ENCODE data around the gene TMEM59L. TPM values are rescaled to one million over a fixed set of nuclear protein-coding genes. Genes with fewer than 3 reads are reported as not detected.

TMEM59L gene
- total RNA-seq, 2 experiments from 2014 or later: not detected

- ChIA-PET POLR2A (no interaction called here), CTCF (no interaction called here)
These were observed 37.3 kb downstream of the TMEM59L start for GRCh38 chr19:18650021-18650390.

DNA sequence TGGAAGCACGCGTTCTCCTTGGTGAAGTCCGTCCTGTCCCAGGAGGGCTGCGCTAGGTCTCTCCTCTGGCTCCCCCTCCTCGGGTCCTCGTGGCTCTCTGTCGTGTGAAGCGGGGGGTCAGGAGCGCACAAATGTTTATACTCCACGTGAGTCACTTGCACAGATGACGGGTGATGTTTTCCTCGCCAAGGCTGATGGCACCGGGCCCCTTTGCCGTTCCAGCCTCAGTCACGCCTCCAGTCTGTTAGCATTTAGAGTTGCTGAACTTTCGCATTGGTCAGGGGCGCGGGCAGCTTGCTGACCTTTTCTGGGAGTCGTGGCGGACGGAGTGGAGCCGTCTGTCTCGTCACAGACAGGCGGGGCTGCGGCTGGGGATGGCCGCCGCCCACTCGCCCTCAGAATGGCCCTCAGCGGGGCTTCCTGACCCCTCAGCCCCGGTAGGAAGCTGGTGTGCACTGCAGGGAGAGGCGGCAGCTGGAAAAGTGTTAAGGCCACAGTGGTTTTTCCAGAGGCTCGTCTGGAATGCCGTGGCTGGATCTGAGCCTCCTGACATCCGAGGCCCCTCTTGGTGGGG lies 37.9 kb downstream of the TMEM59L start:
- ChIA-PET POLR2A (no interaction called here), CTCF (no interaction called here)

- ChIA-PET POLR2A (no interaction called here), CTCF (no interaction called here)
These were observed 38.6 kb downstream of the TMEM59L start for GRCh38 chr19:18651300-18651699.

DNA sequence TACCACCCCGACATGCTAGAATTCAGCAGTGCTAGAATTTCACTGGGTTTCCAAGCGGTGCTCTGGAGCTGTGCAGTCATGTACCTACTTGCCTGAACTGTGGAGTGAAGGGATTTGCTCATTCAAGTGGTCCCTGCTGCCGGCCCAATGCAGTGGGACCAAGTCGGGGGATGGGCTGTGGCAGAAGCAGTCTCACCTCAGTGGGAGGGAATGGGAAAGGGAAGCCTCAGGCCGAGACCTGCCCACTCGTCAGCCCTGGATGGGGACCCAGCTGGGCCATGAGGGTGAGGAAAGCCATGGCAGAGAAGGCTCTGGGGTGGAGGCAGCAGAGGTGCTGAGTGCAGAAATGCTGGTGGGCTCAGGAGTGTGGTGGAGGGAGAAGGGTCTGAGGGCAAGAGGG lies 39.1 kb downstream of the TMEM59L start:
- CTCF ChIA-PET: interaction anchor here (1.0 kb wide), 1 partner anchor 10 kb away, joined by 5 read pairs; no protein-coding TSS in a partner anchor
- POLR2A ChIA-PET: no interaction called here

DNA sequence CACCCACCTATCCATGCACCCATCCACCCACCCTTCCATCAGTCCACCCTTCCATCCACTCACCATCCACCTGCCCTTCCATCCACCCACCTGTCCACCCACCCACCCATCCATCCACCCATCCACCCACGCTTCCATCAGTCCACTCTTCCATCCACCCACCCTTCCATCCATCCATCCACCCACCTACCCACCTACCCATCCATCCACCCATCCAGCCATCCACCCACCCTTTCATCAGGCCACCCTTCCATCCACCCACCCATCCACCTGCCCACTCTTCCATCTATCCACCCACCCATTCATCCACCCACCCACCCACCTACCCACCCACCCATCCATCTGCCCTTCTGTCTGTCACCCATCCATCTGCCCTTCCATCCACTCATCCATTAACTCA lies 41.2 kb downstream of the TMEM59L start:
- POLR2A ChIA-PET: no interaction called here
- CTCF ChIA-PET: no interaction called here

GRCh38 chr19:18654469-18654868 lies 41.8 kb downstream of the TMEM59L start:
- CTCF ChIA-PET: no interaction called here

GRCh38 chr19:18655173-18655844 lies 42.6 kb downstream of the TMEM59L start:
- POLR2A ChIA-PET: interaction anchor here (0.5 kb wide), 1 partner anchor 88 kb away, joined by 3 read pairs; no protein-coding TSS in a partner anchor
- CTCF ChIA-PET: no interaction called here

More at GRCh38 chr19:18654469-18654868, 41.8 kb downstream of the TMEM59L start:
- POLR2A ChIA-PET: no interaction called here

- POLR2A ChIA-PET: no interaction called here
- CTCF ChIA-PET: no interaction called here
These were observed 43.8 kb downstream of the TMEM59L start for GRCh38 chr19:18656337-18657086.

DNA sequence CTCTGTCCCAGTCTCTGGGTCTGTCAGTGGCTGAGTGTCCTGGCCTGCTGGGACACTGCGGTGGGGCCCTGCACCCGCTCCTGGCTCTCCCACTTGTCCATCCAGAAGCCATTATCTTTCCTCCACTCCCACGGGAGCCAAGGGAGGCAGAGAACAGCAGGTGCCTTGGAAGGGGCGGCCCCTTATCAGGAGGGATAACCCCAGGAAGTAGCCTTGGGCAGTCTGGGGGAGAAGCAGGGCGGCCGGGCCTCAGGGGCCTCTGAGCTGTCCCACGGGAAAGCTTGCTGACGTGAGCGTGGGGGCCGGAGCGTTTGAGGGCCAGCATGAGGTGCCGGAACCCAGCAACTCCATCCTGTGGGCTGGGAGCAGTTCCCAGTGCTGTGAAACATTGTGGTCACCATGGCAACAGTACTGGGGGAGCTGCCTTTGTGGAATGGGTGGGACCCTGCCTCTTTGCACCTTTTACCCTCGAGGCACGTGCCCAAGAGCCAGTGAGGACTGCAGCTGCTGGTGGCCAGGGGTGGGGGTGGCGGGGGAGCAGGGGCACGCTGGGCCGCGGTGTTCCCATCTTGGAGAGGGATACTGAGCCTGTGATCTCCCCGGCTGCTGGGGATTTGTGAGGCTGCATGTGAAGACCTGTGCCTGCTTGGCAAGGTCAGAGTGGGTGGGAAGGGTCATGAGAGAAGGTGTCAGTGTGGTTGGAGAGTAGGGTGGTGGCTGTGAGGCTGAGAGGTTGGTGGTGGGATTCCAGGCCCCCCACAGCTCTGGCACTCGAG lies 45.1 kb downstream of the TMEM59L start:
- ChIA-PET CTCF (no interaction called here), POLR2A (no interaction called here)

DNA sequence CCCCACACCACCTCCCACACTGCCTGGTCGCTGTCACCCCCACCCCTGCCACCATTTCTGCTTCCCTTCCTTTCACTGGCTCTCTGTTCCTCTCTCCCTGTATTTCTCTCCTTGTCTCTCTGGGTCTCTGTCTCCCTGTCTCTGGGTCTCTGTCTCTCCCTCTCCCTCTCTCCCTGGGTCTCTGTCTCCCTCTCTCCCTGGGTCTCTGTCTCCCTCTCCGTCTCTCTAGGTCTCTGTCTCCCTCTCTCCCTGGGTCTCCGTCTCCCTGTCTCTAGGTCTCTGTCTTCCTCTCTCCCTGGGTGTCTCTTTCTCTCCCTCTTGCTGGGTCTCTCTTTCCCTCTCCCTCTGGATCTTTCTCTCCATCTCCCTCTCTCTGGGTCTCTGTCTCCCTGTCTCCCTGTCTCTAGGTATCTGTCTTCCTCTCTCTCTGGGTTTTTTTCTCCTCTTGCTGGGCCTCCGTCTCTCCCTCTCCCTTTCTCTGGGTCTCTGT lies 45.7 kb downstream of the TMEM59L start:
- POLR2A ChIA-PET: no interaction called here
- CTCF ChIA-PET: no interaction called here

GRCh38 chr19:18659281-18660050 lies 46.8 kb downstream of the TMEM59L start:
- POLR2A ChIA-PET: no interaction called here
- CTCF ChIA-PET: no interaction called here

DNA sequence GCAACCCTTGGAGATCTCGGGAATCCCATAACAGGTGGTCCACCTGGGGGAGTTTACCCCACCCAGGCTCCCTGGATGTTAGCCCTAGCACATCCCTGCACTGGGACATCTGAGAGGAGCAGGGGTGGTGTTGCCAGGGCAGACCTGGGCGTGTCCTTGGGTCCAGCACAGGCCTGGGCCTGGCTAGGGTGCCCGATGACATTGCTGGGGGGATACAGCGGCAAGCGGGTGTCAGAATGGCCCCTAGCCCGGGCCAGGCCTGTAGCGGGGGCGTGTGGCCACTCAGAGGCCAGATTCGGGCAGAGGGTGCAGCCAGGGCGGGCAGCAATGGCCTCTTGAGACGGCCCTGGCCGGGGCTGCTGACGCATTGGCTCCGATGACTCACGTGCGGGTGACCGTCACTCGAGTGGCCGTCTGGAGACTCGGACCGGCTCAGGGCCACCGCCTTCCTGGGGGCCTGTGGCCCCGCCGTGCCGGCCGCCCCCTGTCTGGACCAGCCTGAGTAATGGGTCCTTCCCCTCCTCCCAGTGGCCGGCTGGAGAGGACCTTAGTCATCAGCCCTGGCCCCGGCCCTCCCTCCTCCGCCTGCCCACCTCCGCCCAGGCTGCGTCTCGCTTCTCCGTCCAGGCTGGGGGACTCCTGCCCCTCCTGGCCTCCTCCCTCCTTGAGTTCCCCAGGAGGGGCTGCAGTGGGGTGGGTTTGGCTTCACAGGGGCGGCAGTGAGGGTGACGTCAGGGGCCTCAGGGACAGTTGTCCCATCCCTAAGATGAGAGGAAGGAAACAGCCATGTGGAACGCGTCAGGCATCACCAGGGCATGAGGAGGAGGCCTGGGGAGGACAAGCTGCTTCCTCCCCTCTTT lies 47.6 kb downstream of the TMEM59L start:
- CTCF ChIA-PET: no interaction called here
- POLR2A ChIA-PET: no interaction called here

GRCh38 chr19:18660939-18661670 lies 48.4 kb downstream of the TMEM59L start:
- ChIA-PET CTCF (interaction anchor here (0.6 kb wide), 1 partner anchor 316 kb away, joined by 3 read pairs; no protein-coding TSS in a partner anchor), POLR2A (no interaction called here)

DNA sequence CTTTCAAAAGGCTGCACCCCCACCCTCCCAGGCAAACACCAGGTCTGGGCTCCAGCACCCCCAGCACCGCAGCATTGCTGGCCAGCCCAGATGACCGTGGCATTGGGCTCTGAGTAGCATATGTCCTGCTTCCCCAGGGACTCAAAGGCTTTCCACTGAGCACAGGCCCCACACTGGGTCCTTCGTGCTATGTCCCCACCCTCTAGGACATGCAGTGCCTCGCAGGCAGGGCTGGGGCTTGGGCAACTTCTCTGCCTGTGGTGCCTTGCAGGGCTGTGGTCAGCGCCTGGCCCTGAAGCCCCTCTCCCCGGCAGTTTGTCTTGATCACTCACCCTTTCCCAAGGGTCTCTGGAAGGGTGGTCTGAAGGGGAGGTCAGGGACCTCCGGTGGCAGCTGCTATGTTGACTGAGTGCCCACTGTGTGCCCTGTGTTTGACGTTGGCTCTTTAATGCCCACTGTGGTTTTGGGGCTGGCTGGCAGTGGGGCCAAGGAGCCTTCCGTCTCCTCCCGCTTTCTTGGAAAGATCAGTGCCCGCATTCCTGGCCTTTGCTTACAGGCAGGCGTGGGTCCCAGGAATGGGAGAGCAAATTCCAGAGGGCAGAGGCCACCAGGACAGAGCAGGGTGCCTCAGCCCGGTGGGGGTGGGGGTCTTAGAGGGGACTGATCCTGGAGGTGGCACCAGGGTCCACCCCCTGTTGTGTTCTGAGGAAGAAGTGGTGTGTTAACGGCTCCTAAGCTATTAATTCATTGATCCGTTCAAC lies 50.5 kb downstream of the TMEM59L start:
- POLR2A ChIA-PET: no interaction called here
- CTCF ChIA-PET: no interaction called here

DNA sequence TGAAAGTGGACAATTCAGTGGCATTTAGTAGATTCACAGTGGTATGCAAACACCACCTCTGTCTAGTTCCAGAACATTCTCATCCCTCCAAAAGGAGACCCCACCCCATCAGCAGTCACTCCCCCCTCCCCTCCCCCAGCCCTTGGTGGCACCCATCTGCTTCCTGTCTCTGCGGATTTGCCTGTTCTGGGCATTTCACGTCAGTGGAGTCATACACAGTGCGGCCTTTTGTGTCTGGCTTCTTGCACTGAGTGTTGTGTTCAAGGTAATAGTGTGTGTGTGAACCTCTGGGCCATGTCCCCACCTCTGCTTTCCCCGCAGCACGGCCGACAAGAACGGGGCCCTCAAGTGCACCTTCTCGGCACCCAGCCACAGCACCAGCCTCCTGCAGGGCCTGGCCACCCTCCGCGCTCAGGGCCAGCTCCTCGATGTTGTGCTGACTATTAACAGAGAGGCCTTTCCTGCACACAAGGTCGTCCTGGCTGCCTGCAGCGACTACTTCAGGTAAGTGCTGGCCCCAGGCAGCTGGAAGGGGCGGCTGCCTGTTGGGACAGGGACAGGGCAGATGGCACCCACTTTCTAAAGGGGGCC lies 51.4 kb downstream of the TMEM59L start:
- CTCF ChIA-PET: no interaction called here
- POLR2A ChIA-PET: no interaction called here

GRCh38 chr19:18665771-18666202 lies 53.1 kb downstream of the TMEM59L start:
- ChIA-PET POLR2A (interaction anchor here (0.6 kb wide), 1 partner anchor 386 kb away, joined by 4 read pairs; no protein-coding TSS in a partner anchor), CTCF (no interaction called here)

DNA sequence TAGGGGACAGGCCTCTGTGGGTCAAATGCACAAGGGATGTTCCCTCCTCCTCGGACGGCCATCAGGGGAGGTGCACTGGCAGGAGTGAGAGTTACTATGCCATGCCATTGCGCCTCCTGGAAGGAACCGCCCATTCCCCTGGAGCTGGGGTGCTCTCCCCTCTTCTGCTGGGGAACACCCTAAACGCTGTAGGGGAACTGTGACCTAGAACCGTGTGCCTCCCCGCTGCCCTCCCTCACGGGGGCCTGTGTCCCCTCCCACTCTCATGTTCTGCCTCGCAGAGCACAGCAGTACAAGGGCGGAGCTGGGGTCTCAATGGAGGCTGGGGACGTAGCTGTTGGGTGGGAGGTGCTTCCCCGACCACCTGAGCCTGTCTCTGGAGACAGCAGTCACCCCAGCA lies 53.6 kb downstream of the TMEM59L start:
- POLR2A ChIA-PET: interaction anchor here (0.6 kb wide), 1 partner anchor 385 kb away, joined by 4 read pairs; no protein-coding TSS in a partner anchor
- CTCF ChIA-PET: no interaction called here
